Prostate gland (tissue), 2 donors: Measurements from ENCODE around the gene SLC25A5.

Experiments used
- CTCF ChIP-seq, 4 experiments: fragments of 200-600 bp in 2 of 4; fragments of 450-650 bp in 2 of 4; sonication (generic) in 2 of 4; IDR thresholded peaks; 1 replicate in 3 of 4; 2 replicates in 1 of 4; pipeline ENCODE4 v1.5.1; 2016 to 2019; ENCODE audit warnings: antibody characterized with exemption in 4 of 4, mild to moderate bottlenecking in 2 of 4, moderate library complexity in 2 of 4
- POLR2A ChIP-seq: fragments of 450-650 bp; IDR thresholded peaks from one replicate; pipeline ENCODE4 v1.6.1; 2016; ENCODE audit warnings: antibody characterized with exemption, mild to moderate bottlenecking
- POLR2AphosphoS5 ChIP-seq: sonication (generic); formaldehyde crosslinking; IDR thresholded peaks from one replicate; pipeline ENCODE4 v1.6.1; 2017; ENCODE audit warnings: antibody characterized with exemption

- TF ChIP-seq CTCF (IDR thresholded peaks at IDR 0.05), result no peak
- no peak for TF ChIP-seq POLR2A
- TF ChIP-seq POLR2AphosphoS5, result no peak
These were observed 41.0 kb upstream of the SLC25A5 start for GRCh38 chrX:119427024-119427794.
